OCI-LY3 (cell line): ENCODE data around the gene SLC6A13.

Source experiments
- H2AFZ ChIP-seq: fragments of 200-600, 300-600 bp; shearing (Covaris generic); 2 replicates; pipeline ENCODE4 v1.6.0; 2014; ENCODE audit warnings: antibody characterized with exemption, low read depth, low read length
- H3K27ac ChIP-seq: fragments of 200-600, 300-600 bp; sonication (generic); 2 replicates; pipeline ENCODE4 v1.5.1; 2014; ENCODE audit warnings: mild to moderate bottlenecking, low read length, moderate library complexity, mixed read lengths
- H3K27me3 ChIP-seq: fragments of 200-600, 300-600 bp; sonication (generic); 2 replicates; pipeline ENCODE4 v1.6.1; 2014; ENCODE audit warnings: low read depth, low read length, mixed read lengths
- H3K36me3 ChIP-seq: fragments of 200-600, 300-600 bp; sonication (generic); replicated peaks from 2 replicates; pipeline ENCODE3; 2014; ENCODE audit warnings: low read depth, low read length, mixed read lengths
- H3K4me1 ChIP-seq: fragments of 300-600, 200-600 bp; sonication (generic); 2 replicates; pipeline ENCODE4 v1.6.1; 2014; ENCODE audit warnings: low read length, mixed read lengths
- H3K4me2 ChIP-seq: fragments of 200-600, 300-600 bp; sonication (generic); 2 replicates; pipeline ENCODE4 v1.6.1; 2014; ENCODE audit warnings: low read length, mixed read lengths
- H3K4me3 ChIP-seq: fragments of 300-600, 200-600 bp; sonication (generic); 2 replicates; pipeline ENCODE4 v1.5.1; 2014; ENCODE audit warnings: antibody characterized with exemption, mild to moderate bottlenecking, low read length, moderate library complexity
- H3K79me2 ChIP-seq: fragments of 300-600, 200-600 bp; shearing (Covaris generic); 2 replicates; pipeline ENCODE4 v1.6.1; 2014; ENCODE audit warnings: mild to moderate bottlenecking, low read length, mixed read lengths
- H3K9ac ChIP-seq: fragments of 300-600, 200-600 bp; shearing (Covaris generic); 2 replicates; pipeline ENCODE4 v1.6.0; 2014; ENCODE audit warnings: mild to moderate bottlenecking, low read length, moderate library complexity
- H3K9me3 ChIP-seq: fragments of 200-600, 300-600 bp; shearing (Covaris generic); 2 replicates; pipeline ENCODE4 v1.6.1; 2014; ENCODE audit warnings: low read length, mixed read lengths; ENCODE audit not compliant: insufficient read depth
- H4K20me1 ChIP-seq: fragments of 200-600, 300-600 bp; sonication (generic); 2 replicates; pipeline ENCODE4 v1.6.1; 2016; ENCODE audit warnings: low read length, mixed read lengths; ENCODE audit not compliant: insufficient read depth
- CTCF ChIP-seq: fragments of 200-600, 300-600 bp; sonication (generic); IDR thresholded peaks from 2 replicates; pipeline ENCODE4 v1.5.1; 2014; ENCODE audit warnings: antibody characterized with exemption, low read length, low read depth
- EZH2phosphoT487 ChIP-seq: fragments of 200-600 bp; shearing (Covaris generic); IDR thresholded peaks from 2 replicates; pipeline ENCODE4 v1.6.1; 2018; ENCODE audit warnings: antibody characterized with exemption, mixed run types, low read depth

Gene SLC6A13

GRCh38 chr12:212415-212714 is 50.3 kb downstream of the SLC6A13 start:
- Histone ChIP-seq H3K4me1 (peaks cover 25% of the 10 kb centered on the region), H4K20me1 (no peaks in the 10 kb centered on the region), H3K36me3 (no peaks in the 10 kb centered on the region), H3K79me2 (no peaks in the 10 kb centered on the region), H3K27me3 (peaks cover 22% of the 10 kb centered on the region), H3K4me2 (peak overlapping the region; percentile 73), H3K9me3 (no peaks in the 10 kb centered on the region), H3K4me3 (peak overlapping the region; percentile 59), H3K9ac (peak overlapping the region; percentile 19; the same call in 1 of the 2 replicates), H2AFZ (0 out of 2 replicates have a peak overlapping the region, but pooled peaks have one; percentile 41), H3K27ac (no peak overlapping the region)
- TF ChIP-seq CTCF (no peak), EZH2phosphoT487 (no peak)

- Histone ChIP-seq H3K36me3 (no peaks in the 10 kb centered on the region), H3K9me3 (no peaks in the 10 kb centered on the region), H3K9ac (peak overlapping the region; percentile 19; the same call in 1 of the 2 replicates), H4K20me1 (no peaks in the 10 kb centered on the region), H3K27ac (no peak overlapping the region), H3K4me3 (peak overlapping the region; percentile 59), H3K27me3 (peaks cover 22% of the 10 kb centered on the region), H2AFZ (no peak overlapping the region), H3K79me2 (no peaks in the 10 kb centered on the region), H3K4me2 (peak overlapping the region; percentile 73), H3K4me1 (peaks cover 25% of the 10 kb centered on the region)
- no peak for TF ChIP-seq EZH2phosphoT487
Measured at GRCh38 chr12:211639-212414, 50.8 kb downstream of the SLC6A13 start.

- peaks cover 25% of the 10 kb centered on the region for H3K4me1 ChIP-seq
- H3K4me3 ChIP-seq: no peak overlapping the region
- H3K27me3 ChIP-seq: peaks cover 22% of the 10 kb centered on the region
- no peak overlapping the region for H2AFZ ChIP-seq
- H3K9me3 ChIP-seq: no peaks in the 10 kb centered on the region
- H3K9ac ChIP-seq: no peak overlapping the region
- no peak overlapping the region for H3K27ac ChIP-seq
- TF ChIP-seq EZH2phosphoT487 (no peak), CTCF (no peak)
- H3K79me2 ChIP-seq: no peaks in the 10 kb centered on the region
- no peaks in the 10 kb centered on the region for H3K36me3 ChIP-seq
- H4K20me1 ChIP-seq: no peaks in the 10 kb centered on the region
- H3K4me2 ChIP-seq: no peak overlapping the region
Measured at GRCh38 chr12:211142-211465, 51.5 kb downstream of the SLC6A13 start.

- Histone ChIP-seq H4K20me1 (no peaks in the 10 kb centered on the region), H3K36me3 (no peaks in the 10 kb centered on the region), H3K4me2 (no peak overlapping the region), H3K4me3 (no peak overlapping the region), H3K9ac (no peak overlapping the region), H3K27ac (no peak overlapping the region), H2AFZ (no peak overlapping the region), H3K27me3 (peaks cover 22% of the 10 kb centered on the region), H3K79me2 (no peaks in the 10 kb centered on the region), H3K4me1 (peaks cover 25% of the 10 kb centered on the region), H3K9me3 (no peaks in the 10 kb centered on the region)
- TF ChIP-seq EZH2phosphoT487: no peak
- no peak for TF ChIP-seq CTCF
Measured at GRCh38 chr12:210277-211141, 52.1 kb downstream of the SLC6A13 start.
